Measurements from ENCODE around the gene MAGEA10.

MAGEA10 gene

GRCh38 chrX:152086141-152086540 is 52.2 kb downstream of the MAGEA10 start:
- TF ChIP-seq CTCF (IDR thresholded peaks at IDR 0.05; ENCODE audit: low read depth, low read length, missing control alignments) = no peak
- no peak for DNase-seq (ENCODE audit: low read depth)
- no peak overlapping the region for H3K4me3 ChIP-seq (ENCODE audit: low read depth, low read length)
- in situ Hi-C loops (cut with HindIII; ENCODE audit: low sequenced_read_pairs) = no loop called here

All from astrocyte of the cerebellum (primary cell).